CD4-positive, alpha-beta T cell treated with Interleukin-17A for 1 hour (primary cell): ENCODE measurements around the gene PSORS1C1.
"Not testable (repeated sequence)": the region's sequence is repeated elsewhere in the genome, so short reads cannot be mapped to it uniquely, and the experiment has no call there.

ENCODE experiments used
- DNase-seq: peaks from one replicate; pipeline ENCODE4 v3.0.0-alpha.2; 2020

Gene PSORS1C1

GRCh38 chr6:31114541-31114878 lies at the start of gene PSORS1C1:
TSS of gene PSORS1C1 (plus strand) at chr6:31114800. CDS start at chr6:31129633, 14,833 bp downstream.
- DNase-seq = no peak

GRCh38 chr6:31065556-31065955 lies 49.0 kb upstream of the PSORS1C1 start:
- DNase-seq = no peak

- not testable (repeated sequence) for DNase-seq
These were observed 47.6 kb upstream of the PSORS1C1 start for GRCh38 chr6:31067028-31067427.

- not testable (repeated sequence) for DNase-seq
These were observed 46.5 kb upstream of the PSORS1C1 start for GRCh38 chr6:31067891-31068668.

- peak; percentile 72 for DNase-seq
These were observed 45.8 kb upstream of the PSORS1C1 start for GRCh38 chr6:31068669-31069340.

GRCh38 chr6:31070711-31071197 lies 43.8 kb upstream of the PSORS1C1 start:
- no peak for DNase-seq

- no peak for DNase-seq
These were observed 40.2 kb upstream of the PSORS1C1 start for GRCh38 chr6:31074401-31074800.

- DNase-seq = no peak
These were observed 39.1 kb upstream of the PSORS1C1 start for GRCh38 chr6:31075528-31075927.

GRCh38 chr6:31076611-31077010 lies 38.0 kb upstream of the PSORS1C1 start:
- DNase-seq = no peak

GRCh38 chr6:31079656-31080261 lies 34.8 kb upstream of the PSORS1C1 start:
- peak; percentile 78 for DNase-seq

GRCh38 chr6:31081872-31082271 lies 32.7 kb upstream of the PSORS1C1 start:
- no peak for DNase-seq

GRCh38 chr6:31083742-31084354 lies 30.8 kb upstream of the PSORS1C1 start:
- peak; percentile 49 for DNase-seq

- no peak for DNase-seq
These were observed 27.7 kb upstream of the PSORS1C1 start for GRCh38 chr6:31086788-31087440.

- DNase-seq = peak; percentile 86
These were observed 27.0 kb upstream of the PSORS1C1 start for GRCh38 chr6:31087494-31088089.

- no peak for DNase-seq
These were observed 24.2 kb upstream of the PSORS1C1 start for GRCh38 chr6:31090275-31090972.

GRCh38 chr6:31090973-31091364 lies 23.6 kb upstream of the PSORS1C1 start:
- no peak for DNase-seq

GRCh38 chr6:31091680-31092079 lies 22.9 kb upstream of the PSORS1C1 start:
- no peak for DNase-seq

- no peak for DNase-seq
These were observed 22.4 kb upstream of the PSORS1C1 start for GRCh38 chr6:31092238-31092637.

GRCh38 chr6:31092769-31093505 lies 21.7 kb upstream of the PSORS1C1 start:
- DNase-seq = no peak

- DNase-seq = peak; percentile 50
These were observed 20.2 kb upstream of the PSORS1C1 start for GRCh38 chr6:31094389-31094881.

GRCh38 chr6:31096215-31096614 lies 18.4 kb upstream of the PSORS1C1 start:
- DNase-seq = no peak
